ENCODE measurements around the gene U2AF2. TPM values are rescaled to one million over a fixed set of nuclear protein-coding genes. Genes with fewer than 3 reads are reported as not detected.

Gene U2AF2
- total RNA-seq, 1 experiment from 2014 or later, result 321 TPM

DNA sequence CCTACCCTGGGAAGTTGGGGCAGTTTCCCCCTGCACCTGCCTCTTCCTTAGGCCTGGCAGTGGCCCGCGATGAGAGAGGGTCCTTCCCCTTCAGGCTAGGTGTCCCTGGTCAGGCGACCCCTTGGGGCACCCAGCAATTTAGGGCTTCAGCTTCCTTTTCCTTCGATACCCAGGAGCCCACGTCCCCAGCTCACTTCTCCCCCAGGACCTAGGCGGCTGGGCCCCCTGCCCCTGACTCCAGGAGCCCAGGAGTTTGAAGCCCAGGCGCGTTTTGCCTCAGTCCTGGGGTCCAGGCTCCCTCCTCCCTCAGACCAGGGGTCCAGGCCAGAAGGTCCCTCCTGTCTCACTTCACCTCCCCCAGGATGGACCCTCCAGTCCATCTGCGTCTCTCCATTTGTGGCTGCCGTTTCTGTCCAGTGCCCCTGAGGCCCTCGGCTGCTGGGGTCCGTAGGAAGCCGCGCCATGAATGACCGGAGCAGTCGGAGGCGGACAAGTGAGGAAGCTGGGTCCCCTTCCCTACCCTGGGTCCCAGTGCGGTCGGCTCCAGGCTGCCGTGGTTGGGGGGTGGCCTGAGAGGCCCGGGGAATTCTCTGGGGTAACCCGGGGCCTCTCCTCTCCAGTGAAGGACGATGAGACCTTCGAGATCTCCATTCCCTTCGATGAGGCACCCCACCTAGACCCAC lies 6.1 kb upstream of the U2AF2 start:
- Histone ChIP-seq H3K14ac (ENCODE audit: insufficient read depth, low read length) (peak overlapping the region; percentile 55; the same call in 1 of the 2 replicates), H3K9ac (ENCODE audit: extremely low read depth, insufficient read length, low read length) (peak overlapping the region; percentile 41), H3K27ac (ENCODE audit: insufficient read length, low read depth, low read length) (no peak overlapping the region), H3K4me1 (ENCODE audit: insufficient read depth, low read length) (no peaks in the 10 kb centered on the region), H2BK20ac (ENCODE audit: low read depth, low read length, poor library complexity, severe bottlenecking) (no peak overlapping the region), H3K79me2 (ENCODE audit: insufficient read depth, low read length) (peaks cover 7% of the 10 kb centered on the region; the same call in 1 of the 2 replicates), H2BK12ac (ENCODE audit: insufficient read length, low read depth, low read length) (no peak overlapping the region), H4K5ac (ENCODE audit: insufficient read length, low read depth, low read length) (no peak overlapping the region), H3K9me3 (ENCODE audit: control insufficient read depth, low read depth, low read length) (no peaks in the 10 kb centered on the region), H2BK5ac (ENCODE audit: insufficient read length, low read length) (no peak overlapping the region), H2BK120ac (ENCODE audit: low read depth, low read length, poor library complexity, severe bottlenecking) (no peak overlapping the region), H3K56ac (ENCODE audit: insufficient read length, low read depth, low read length) (no peak overlapping the region), H4K91ac (ENCODE audit: insufficient read length, low read depth, low read length) (no peak overlapping the region), H3K4ac (ENCODE audit: low read depth, low read length) (no peak overlapping the region), H3K23me2 (ENCODE audit: insufficient read length, low read depth, low read length, poor library complexity, severe bottlenecking) (peaks cover 26% of the 10 kb centered on the region), H3K18ac (ENCODE audit: insufficient read length, low read depth, low read length) (no peak overlapping the region), H4K20me1 (ENCODE audit: control insufficient read depth, insufficient read depth, insufficient read length) (peaks cover 5% of the 10 kb centered on the region), H4K8ac (replicated peaks; ENCODE audit: insufficient read length, low read depth, low read length) (no peak overlapping the region), H2BK15ac (ENCODE audit: low read depth, low read length) (no peak overlapping the region), H3K23ac (ENCODE audit: insufficient read length, low read depth, low read length) (no peak overlapping the region), H2AK5ac (ENCODE audit: insufficient read length, low read length) (no peak overlapping the region), H3T11ph (ENCODE audit: low read length) (no peak overlapping the region), H3K27me3 (ENCODE audit: insufficient read depth, low read length) (no peaks in the 10 kb centered on the region), H2AFZ (ENCODE audit: low read length) (no peak overlapping the region), H3K79me1 (ENCODE audit: insufficient read depth, low read depth, low read length, poor library complexity, severe bottlenecking) (peaks cover 3% of the 10 kb centered on the region), H3K4me2 (ENCODE audit: insufficient read depth, insufficient read length, low read length) (peak overlapping the region; percentile 91)
- Mint-ChIP-seq H3K9me3 (no peaks in the 10 kb centered on the region; a peak in 2 of 5 replicates), H3K36me3 (ENCODE audit: insufficient read depth in 1 of 3, low read depth in 3 of 3) (peaks cover 19 to 57% (median 46%) of the 10 kb centered on the region in 3 experiments), H3K27ac (peak overlapping the region in 1 of 3 experiments; percentile 74; a peak in 1 of 7 replicates), H3K27me3 (ENCODE audit: low read depth) (no peaks in the 10 kb centered on the region; the same call in none of the 2 replicates), H3K4me1 (peaks cover 14 to 28% of the 10 kb centered on the region in 2 experiments), H3K4me3 (peak overlapping the region; percentile 72 to 83)
- DNase-seq, result no peak
- WGBS (ENCODE audit: extremely low coverage, insufficient read length, low lambda C conversion rate), result no CpG with 5 or more reads among the region's 25 CpGs
- TF ChIP-seq, protein P1, sequence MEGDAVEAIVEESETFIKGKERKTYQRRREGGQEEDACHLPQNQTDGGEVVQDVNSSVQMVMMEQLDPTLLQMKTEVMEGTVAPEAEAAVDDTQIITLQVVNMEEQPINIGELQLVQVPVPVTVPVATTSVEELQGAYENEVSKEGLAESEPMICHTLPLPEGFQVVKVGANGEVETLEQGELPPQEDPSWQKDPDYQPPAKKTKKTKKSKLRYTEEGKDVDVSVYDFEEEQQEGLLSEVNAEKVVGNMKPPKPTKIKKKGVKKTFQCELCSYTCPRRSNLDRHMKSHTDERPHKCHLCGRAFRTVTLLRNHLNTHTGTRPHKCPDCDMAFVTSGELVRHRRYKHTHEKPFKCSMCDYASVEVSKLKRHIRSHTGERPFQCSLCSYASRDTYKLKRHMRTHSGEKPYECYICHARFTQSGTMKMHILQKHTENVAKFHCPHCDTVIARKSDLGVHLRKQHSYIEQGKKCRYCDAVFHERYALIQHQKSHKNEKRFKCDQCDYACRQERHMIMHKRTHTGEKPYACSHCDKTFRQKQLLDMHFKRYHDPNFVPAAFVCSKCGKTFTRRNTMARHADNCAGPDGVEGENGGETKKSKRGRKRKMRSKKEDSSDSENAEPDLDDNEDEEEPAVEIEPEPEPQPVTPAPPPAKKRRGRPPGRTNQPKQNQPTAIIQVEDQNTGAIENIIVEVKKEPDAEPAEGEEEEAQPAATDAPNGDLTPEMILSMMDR (conservative IDR thresholded peaks at IDR 0.05), result no peak
